PFSK-1 (cell line): ENCODE data around the gene NDUFB6.

Source experiments
- FOXP2 ChIP-seq: optimal IDR thresholded peaks from 2 replicates; pipeline ENCODE3; 2011; ENCODE audit warnings: borderline replicate concordance, control low read depth, inconsistent platforms; ENCODE audit not compliant: insufficient read depth; ENCODE audit errors: extremely low read length, extremely low read depth
- POLR2AphosphoS5 ChIP-seq: IDR thresholded peaks from 2 replicates; pipeline ENCODE4 v1.6.1; 2012; ENCODE audit warnings: low read depth, mild to moderate bottlenecking, control low read depth, low read length, moderate library complexity
- SIN3A ChIP-seq: IDR thresholded peaks from 2 replicates; pipeline ENCODE4 v1.6.1; 2012; ENCODE audit warnings: mild to moderate bottlenecking, low read length, moderate library complexity, borderline replicate concordance; ENCODE audit not compliant: insufficient read depth
- TAF1 ChIP-seq: IDR thresholded peaks from 2 replicates; pipeline ENCODE4 v1.6.1; 2012; ENCODE audit warnings: low read length, control low read depth, borderline replicate concordance; ENCODE audit not compliant: insufficient read depth
- TF ChIP-seq, protein P1 (sequence below), 2 experiments: IDR thresholded peaks; 2 replicates each; pipeline versions ENCODE4 v1.6.1 to v1.8.0; 2011 to 2012; ENCODE audit warnings: low read depth in 2 of 2, low read length in 2 of 2, control low read depth in 1 of 2, inconsistent platforms in 1 of 2, mild to moderate bottlenecking in 1 of 2, moderate library complexity in 1 of 2; ENCODE audit not compliant: insufficient read depth in 1 of 2

DNA sequence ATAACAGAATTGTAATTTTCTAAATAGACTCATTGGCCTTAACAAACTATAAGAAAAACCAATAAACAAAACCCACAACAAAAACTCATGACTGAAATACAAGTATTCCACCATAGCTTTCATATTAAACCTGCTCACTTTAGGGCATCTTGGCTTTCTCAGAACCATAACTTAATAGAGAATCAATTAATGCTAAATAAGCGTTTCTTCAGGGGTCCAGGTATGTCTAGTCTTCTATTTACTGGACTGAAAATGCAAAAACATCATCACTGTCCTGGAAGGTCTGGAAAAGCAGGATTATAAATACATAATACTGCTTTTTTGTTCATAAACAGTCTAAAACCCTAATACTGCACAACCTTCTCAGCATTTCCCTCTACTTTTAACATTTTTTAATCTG lies 27.1 kb downstream of the NDUFB6 start:
- no peak for TF ChIP-seq POLR2AphosphoS5
- no peak for TF ChIP-seq TAF1
- no peak for TF ChIP-seq FOXP2
- no peak for TF ChIP-seq SIN3A
- TF ChIP-seq, protein P1, sequence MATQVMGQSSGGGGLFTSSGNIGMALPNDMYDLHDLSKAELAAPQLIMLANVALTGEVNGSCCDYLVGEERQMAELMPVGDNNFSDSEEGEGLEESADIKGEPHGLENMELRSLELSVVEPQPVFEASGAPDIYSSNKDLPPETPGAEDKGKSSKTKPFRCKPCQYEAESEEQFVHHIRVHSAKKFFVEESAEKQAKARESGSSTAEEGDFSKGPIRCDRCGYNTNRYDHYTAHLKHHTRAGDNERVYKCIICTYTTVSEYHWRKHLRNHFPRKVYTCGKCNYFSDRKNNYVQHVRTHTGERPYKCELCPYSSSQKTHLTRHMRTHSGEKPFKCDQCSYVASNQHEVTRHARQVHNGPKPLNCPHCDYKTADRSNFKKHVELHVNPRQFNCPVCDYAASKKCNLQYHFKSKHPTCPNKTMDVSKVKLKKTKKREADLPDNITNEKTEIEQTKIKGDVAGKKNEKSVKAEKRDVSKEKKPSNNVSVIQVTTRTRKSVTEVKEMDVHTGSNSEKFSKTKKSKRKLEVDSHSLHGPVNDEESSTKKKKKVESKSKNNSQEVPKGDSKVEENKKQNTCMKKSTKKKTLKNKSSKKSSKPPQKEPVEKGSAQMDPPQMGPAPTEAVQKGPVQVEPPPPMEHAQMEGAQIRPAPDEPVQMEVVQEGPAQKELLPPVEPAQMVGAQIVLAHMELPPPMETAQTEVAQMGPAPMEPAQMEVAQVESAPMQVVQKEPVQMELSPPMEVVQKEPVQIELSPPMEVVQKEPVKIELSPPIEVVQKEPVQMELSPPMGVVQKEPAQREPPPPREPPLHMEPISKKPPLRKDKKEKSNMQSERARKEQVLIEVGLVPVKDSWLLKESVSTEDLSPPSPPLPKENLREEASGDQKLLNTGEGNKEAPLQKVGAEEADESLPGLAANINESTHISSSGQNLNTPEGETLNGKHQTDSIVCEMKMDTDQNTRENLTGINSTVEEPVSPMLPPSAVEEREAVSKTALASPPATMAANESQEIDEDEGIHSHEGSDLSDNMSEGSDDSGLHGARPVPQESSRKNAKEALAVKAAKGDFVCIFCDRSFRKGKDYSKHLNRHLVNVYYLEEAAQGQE (IDR thresholded peaks at IDR 0.05; ENCODE audit: insufficient read depth in 1 of 2, low read depth in 2 of 2, low read length in 2 of 2): no peak
